ENCODE measurements around the gene MCM3AP. TPM values are rescaled to one million over a fixed set of nuclear protein-coding genes. Genes with fewer than 3 reads are reported as not detected.

MCM3AP gene
- total and polyA plus RNA-seq, 9 of the 15 experiments (the other 6 are each of a cell fraction or from before 2014, with no cell fraction given) = 6.5 to 179 (median 69.6) TPM

- Histone ChIP-seq H3K9me3 (replicated peaks; ENCODE audit: control insufficient read depth, insufficient read depth, low read depth, low read length) (no peaks in the 10 kb centered on the region), H3K27me3 (ENCODE audit: control insufficient read depth in 2 of 2, insufficient read depth in 2 of 2, low read length in 2 of 2) (no peaks in the 10 kb centered on the region), H3K36me3 (ENCODE audit: control insufficient read depth, insufficient read depth, low read length) (peaks cover 77% of the 10 kb centered on the region; the same call in 2 of the 3 replicates), H3K4me2 (ENCODE audit: insufficient read depth, low read length) (no peak overlapping the region), H3K4me3 (no peak overlapping the region), H3K79me2 (ENCODE audit: control insufficient read depth, insufficient read depth, low read length) (peaks cover 25% of the 10 kb centered on the region), H4K20me1 (replicated peaks; ENCODE audit: control insufficient read depth, insufficient read depth, low read length) (peaks cover 3% of the 10 kb centered on the region; the same call in 1 of the 2 replicates), H3K27ac (ENCODE audit: extremely low read depth, low read depth, low read length) (no peak overlapping the region), H3K9me1 (ENCODE audit: control insufficient read depth, insufficient read depth, low read length) (peaks cover 5% of the 10 kb centered on the region), H3K9ac (ENCODE audit: insufficient read depth in 1 of 2, low read depth in 2 of 2, low read length in 2 of 2) (no peak overlapping the region; a peak in 1 of 4 replicates), H2AFZ (ENCODE audit: low read depth, low read length) (no peak overlapping the region), H3K4me1 (replicated peaks in 1 of 2; ENCODE audit: control insufficient read depth in 2 of 2, insufficient read depth in 2 of 2, low read length in 2 of 2) (peaks cover 4 to 13% of the 10 kb centered on the region in 2 experiments; a peak in 4 of 5 replicates)
- WGBS (ENCODE audit: insufficient coverage, low coverage, missing lambda C conversion rate) = 76% methylated on average over 12 of the region's 13 CpGs
- FAIRE-seq = no peak
- ATAC-seq = no peak
- TF ChIP-seq COPS2 (conservative IDR thresholded peaks at IDR 0.05) (no peak), SETDB1 (IDR thresholded peaks at IDR 0.05; ENCODE audit: low read length) (no peak), ZNF217 (CRISPR knock-in tag; IDR thresholded peaks at IDR 0.05) (no peak), CREB1 (IDR thresholded peaks at IDR 0.05) (no peak), CREB1 (CRISPR knock-in tag; IDR thresholded peaks at IDR 0.05) (no peak), TCF7L2 (IDR thresholded peaks at IDR 0.05; ENCODE audit: low read depth, low read length) (no peak), ZSCAN29 (IDR thresholded peaks at IDR 0.05) (no peak), ZNF41 (CRISPR knock-in tag; conservative IDR thresholded peaks at IDR 0.05) (no peak), ZBTB8A (IDR thresholded peaks at IDR 0.05; ENCODE audit: partially characterized antibody) (no peak)
- in situ Hi-C loops (cut with MboI) = no loop called here
- DNase-seq (ENCODE audit: extremely low read depth in 1 of 4, low spot score in 3 of 4) = no peak
- ChIA-PET CTCF (ENCODE audit: low intra/inter-chr PET ratio) (no interaction called here), POLR2A (interaction anchor here (0.5 to 0.8 kb wide), 3 partner anchors 21 to 395 kb away, joined by 3 read pairs; no protein-coding TSS in a partner anchor)
- no TSS peak for BruUV-seq (replicated peaks)
- intact Hi-C loops (cut with micrococcal nuclease) = loop anchor here (10.0 kb wide), 2 partner anchors 185 to 235 kb away; partner anchors contain the start of gene DIP2A
Measured at GRCh38 chr21:46219591-46220239, 65.7 kb downstream of the MCM3AP start.

All from K562 (cell line).